GM12878 (cell line): ENCODE results near the gene ARHGDIA. TPM values are rescaled to one million over a fixed set of nuclear protein-coding genes. Genes with fewer than 3 reads are reported as not detected.
A peak's percentile ranks its signal among the peaks of the same experiment; 100 is the strongest.

Source experiments
- CBFB ChIP-seq: IDR thresholded peaks from 2 replicates; pipeline ENCODE4 v1.6.1; 2016; ENCODE audit warnings: antibody characterized with exemption, low read depth
- EP300 ChIP-seq, 2 experiments: fragments of 150-350 bp in 1 of 2; IDR thresholded peaks; 2 replicates each; pipeline ENCODE4 v1.6.1; 2011 to 2012; ENCODE audit warnings: low read depth in 2 of 2, low read length in 2 of 2, borderline replicate concordance in 1 of 2, improper control_type of control experiment in 1 of 2, inconsistent platforms in 1 of 2; ENCODE audit not compliant: control insufficient read depth in 1 of 2
- JUND ChIP-seq: IDR thresholded peaks from 2 replicates; pipeline ENCODE4 v1.6.1; 2012; ENCODE audit warnings: low read depth, mild to moderate bottlenecking, low read length, improper control_type of control experiment, moderate library complexity
- MXI1 ChIP-seq: fragments of 150-350 bp; IDR thresholded peaks from 2 replicates; pipeline ENCODE4 v1.6.1; 2011; ENCODE audit warnings: low read depth, mild to moderate bottlenecking, inconsistent platforms, low read length, improper control_type of control experiment
- NRF1 ChIP-seq: conservative IDR thresholded peaks from 2 replicates; pipeline ENCODE4 v1.6.1; 2011; ENCODE audit warnings: mild to moderate bottlenecking, low read depth, low read length, improper control_type of control experiment
- SIX5 ChIP-seq: IDR thresholded peaks from 2 replicates; pipeline ENCODE4 v1.6.1; 2011; ENCODE audit warnings: mild to moderate bottlenecking, low read depth, low read length, moderate library complexity; ENCODE audit not compliant: severe bottlenecking
- SP1 ChIP-seq: IDR thresholded peaks from one replicate; pipeline ENCODE4 v1.6.1; 2011; ENCODE audit warnings: low read depth, low read length
- SUZ12 ChIP-seq: fragments of 200-600 bp; sonication (generic); IDR thresholded peaks from one replicate; pipeline ENCODE4 v1.6.1; 2018; ENCODE audit warnings: antibody characterized with exemption, mild to moderate bottlenecking; ENCODE audit not compliant: unreplicated experiment
- TBL1XR1 ChIP-seq: IDR thresholded peaks from 2 replicates; pipeline ENCODE4 v1.6.1; 2012; ENCODE audit warnings: low read depth, low read length, improper control_type of control experiment
- TCF7 ChIP-seq: IDR thresholded peaks from 2 replicates; pipeline ENCODE4 v1.6.1; 2014; ENCODE audit warnings: antibody characterized with exemption, borderline replicate concordance
- YY1 ChIP-seq: IDR thresholded peaks from 2 replicates; pipeline ENCODE4 v1.6.1; 2011; ENCODE audit warnings: low read depth, mild to moderate bottlenecking, low read length
- ZNF622 ChIP-seq: fragments of 450-650 bp; IDR thresholded peaks from 2 replicates; pipeline ENCODE4 v1.6.1; 2017; ENCODE audit warnings: mild to moderate bottlenecking, inconsistent platforms
- ZSCAN29 ChIP-seq: fragments of 450-650 bp; IDR thresholded peaks from 2 replicates; pipeline ENCODE4 v1.6.1; 2017; ENCODE audit warnings: mild to moderate bottlenecking, moderate library complexity
- polyA plus RNA-seq, 11 experiments: library from polyadenylated mRNA; depleted of rRNA in 4 of 11; unstranded in 6 of 11; stranded (reverse) in 5 of 11; fragments of >200 nt; fragmentation: Nextera tagmentation in 4 of 11; fragmentation: Illumina TruSeq in 1 of 11; extraction: Ambion mirVana in 4 of 11; extraction: Trizol in 1 of 11; gene quantifications; 1 replicate in 1 of 11; 2 replicates in 10 of 11; pipeline versions ENCODE4 v1.2.1 to v1.2.3, GENCODE V29; 2011 to 2016; ENCODE audit warnings: inconsistent platforms in 2 of 11, missing spikeins in 2 of 11, low read depth in 1 of 11
- total RNA-seq, 4 experiments: library from RNA; depleted of rRNA in 3 of 4; stranded (reverse); fragments of >200 nt in 3 of 4; fragmentation: Illumina TruSeq in 1 of 4; extraction: Trizol in 1 of 4; gene quantifications; 2 replicates each; pipeline versions ENCODE4 v1.2.1 to v1.2.3, GENCODE V29; 2013 to 2021
- TF ChIP-seq, protein P1 (sequence below): fragments of 450-650 bp; conservative IDR thresholded peaks from 2 replicates; pipeline ENCODE4 v1.6.1; 2017; ENCODE audit warnings: mild to moderate bottlenecking, moderate library complexity
- TF ChIP-seq, protein P2 (sequence below): fragments of 450-650 bp; formaldehyde crosslinking; IDR thresholded peaks from 2 replicates; pipeline ENCODE4 v1.5.0; 2022; ENCODE audit warnings: mild to moderate bottlenecking, missing genetic modification characterization
- TF ChIP-seq, protein P3 (sequence below): fragments of 450-650 bp; IDR thresholded peaks from 2 replicates; pipeline ENCODE4 v1.6.1; 2016; ENCODE audit warnings: mild to moderate bottlenecking
- TF ChIP-seq, protein P4 (sequence below): fragments of 450-650 bp; IDR thresholded peaks from 2 replicates; pipeline ENCODE4 v1.6.1; 2017; ENCODE audit warnings: low read depth, mild to moderate bottlenecking, moderate library complexity
- TF ChIP-seq, protein P5 (sequence below): IDR thresholded peaks from 2 replicates; pipeline ENCODE4 v1.6.1; 2012; ENCODE audit warnings: low read depth, low read length, improper control_type of control experiment
- TF ChIP-seq, protein P6 (sequence below): IDR thresholded peaks from 2 replicates; pipeline ENCODE4 v1.6.1; 2012; ENCODE audit warnings: low read depth, low read length, improper control_type of control experiment

ARHGDIA gene
- total and polyA plus RNA-seq, 10 of the 15 experiments (the other 5 are each of a cell fraction or from before 2014, with no cell fraction given): 17.9 to 552 (median 169) TPM

DNA sequence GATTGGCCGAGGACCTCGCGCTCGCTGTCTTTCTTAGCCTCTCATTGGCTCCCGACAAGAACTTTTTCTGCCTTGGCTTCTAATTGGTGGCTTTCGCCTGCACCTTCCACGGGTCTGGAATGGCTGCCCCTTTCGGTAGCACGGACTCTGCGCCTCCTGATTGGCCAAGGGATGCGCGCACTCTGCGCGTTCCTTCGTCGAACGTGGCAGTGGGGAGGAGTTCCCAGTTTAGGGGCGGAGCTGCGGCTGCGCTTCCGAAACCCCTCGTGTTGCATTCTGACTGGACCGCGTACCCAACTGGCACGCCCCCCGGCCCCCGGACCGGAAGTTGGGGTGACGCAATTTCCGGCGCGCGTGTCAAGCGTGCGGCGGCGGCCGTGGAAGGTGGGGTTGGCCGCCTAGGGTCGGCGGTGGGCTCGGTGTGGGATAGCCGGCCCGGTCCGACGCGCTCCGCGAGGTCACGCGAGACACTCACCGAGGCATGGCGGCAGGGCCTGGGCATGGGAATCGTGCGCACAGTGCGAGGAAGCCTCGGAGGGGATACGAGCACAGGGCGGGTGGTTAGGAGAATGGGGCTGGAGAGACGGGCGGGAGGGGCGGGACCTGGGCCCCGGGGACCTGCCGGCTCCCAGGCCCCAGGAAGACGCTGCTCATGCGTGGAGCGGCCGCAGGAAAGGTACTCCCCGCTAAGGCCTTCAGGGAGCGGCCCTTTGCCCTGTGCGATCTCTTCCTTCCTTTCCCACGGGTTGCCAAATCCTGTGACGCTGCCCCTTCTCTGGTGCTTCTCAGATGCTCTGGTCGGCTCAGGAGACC is 10.2 kb downstream of the ARHGDIA start (continued):
- peak; percentile 71 for TF ChIP-seq NRF1
- TF ChIP-seq, protein P1, sequence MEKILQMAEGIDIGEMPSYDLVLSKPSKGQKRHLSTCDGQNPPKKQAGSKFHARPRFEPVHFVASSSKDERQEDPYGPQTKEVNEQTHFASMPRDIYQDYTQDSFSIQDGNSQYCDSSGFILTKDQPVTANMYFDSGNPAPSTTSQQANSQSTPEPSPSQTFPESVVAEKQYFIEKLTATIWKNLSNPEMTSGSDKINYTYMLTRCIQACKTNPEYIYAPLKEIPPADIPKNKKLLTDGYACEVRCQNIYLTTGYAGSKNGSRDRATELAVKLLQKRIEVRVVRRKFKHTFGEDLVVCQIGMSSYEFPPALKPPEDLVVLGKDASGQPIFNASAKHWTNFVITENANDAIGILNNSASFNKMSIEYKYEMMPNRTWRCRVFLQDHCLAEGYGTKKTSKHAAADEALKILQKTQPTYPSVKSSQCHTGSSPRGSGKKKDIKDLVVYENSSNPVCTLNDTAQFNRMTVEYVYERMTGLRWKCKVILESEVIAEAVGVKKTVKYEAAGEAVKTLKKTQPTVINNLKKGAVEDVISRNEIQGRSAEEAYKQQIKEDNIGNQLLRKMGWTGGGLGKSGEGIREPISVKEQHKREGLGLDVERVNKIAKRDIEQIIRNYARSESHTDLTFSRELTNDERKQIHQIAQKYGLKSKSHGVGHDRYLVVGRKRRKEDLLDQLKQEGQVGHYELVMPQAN: no peak; the same call in 1 of the 2 replicates
- TF ChIP-seq SP1: peak; percentile 100
- no peak for TF ChIP-seq ZSCAN29
- TF ChIP-seq, protein P2, sequence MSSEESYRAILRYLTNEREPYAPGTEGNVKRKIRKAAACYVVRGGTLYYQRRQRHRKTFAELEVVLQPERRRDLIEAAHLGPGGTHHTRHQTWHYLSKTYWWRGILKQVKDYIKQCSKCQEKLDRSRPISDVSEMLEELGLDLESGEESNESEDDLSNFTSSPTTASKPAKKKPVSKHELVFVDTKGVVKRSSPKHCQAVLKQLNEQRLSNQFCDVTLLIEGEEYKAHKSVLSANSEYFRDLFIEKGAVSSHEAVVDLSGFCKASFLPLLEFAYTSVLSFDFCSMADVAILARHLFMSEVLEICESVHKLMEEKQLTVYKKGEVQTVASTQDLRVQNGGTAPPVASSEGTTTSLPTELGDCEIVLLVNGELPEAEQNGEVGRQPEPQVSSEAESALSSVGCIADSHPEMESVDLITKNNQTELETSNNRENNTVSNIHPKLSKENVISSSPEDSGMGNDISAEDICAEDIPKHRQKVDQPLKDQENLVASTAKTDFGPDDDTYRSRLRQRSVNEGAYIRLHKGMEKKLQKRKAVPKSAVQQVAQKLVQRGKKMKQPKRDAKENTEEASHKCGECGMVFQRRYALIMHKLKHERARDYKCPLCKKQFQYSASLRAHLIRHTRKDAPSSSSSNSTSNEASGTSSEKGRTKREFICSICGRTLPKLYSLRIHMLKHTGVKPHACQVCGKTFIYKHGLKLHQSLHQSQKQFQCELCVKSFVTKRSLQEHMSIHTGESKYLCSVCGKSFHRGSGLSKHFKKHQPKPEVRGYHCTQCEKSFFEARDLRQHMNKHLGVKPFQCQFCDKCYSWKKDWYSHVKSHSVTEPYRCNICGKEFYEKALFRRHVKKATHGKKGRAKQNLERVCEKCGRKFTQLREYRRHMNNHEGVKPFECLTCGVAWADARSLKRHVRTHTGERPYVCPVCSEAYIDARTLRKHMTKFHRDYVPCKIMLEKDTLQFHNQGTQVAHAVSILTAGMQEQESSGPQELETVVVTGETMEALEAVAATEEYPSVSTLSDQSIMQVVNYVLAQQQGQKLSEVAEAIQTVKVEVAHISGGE (CRISPR knock-in tag): no peak
- no peak for TF ChIP-seq ZNF622
- TF ChIP-seq MXI1: peak; percentile 79
- no peak for TF ChIP-seq CBFB
- TF ChIP-seq TBL1XR1: no peak
- peak; percentile 88 for TF ChIP-seq YY1
- no peak for TF ChIP-seq SUZ12
- no peak for TF ChIP-seq TCF7
- peak; percentile 29 for TF ChIP-seq SIX5
- TF ChIP-seq, protein P3, sequence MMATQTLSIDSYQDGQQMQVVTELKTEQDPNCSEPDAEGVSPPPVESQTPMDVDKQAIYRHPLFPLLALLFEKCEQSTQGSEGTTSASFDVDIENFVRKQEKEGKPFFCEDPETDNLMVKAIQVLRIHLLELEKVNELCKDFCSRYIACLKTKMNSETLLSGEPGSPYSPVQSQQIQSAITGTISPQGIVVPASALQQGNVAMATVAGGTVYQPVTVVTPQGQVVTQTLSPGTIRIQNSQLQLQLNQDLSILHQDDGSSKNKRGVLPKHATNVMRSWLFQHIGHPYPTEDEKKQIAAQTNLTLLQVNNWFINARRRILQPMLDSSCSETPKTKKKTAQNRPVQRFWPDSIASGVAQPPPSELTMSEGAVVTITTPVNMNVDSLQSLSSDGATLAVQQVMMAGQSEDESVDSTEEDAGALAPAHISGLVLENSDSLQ: peak; percentile 79
- TF ChIP-seq, protein P4, sequence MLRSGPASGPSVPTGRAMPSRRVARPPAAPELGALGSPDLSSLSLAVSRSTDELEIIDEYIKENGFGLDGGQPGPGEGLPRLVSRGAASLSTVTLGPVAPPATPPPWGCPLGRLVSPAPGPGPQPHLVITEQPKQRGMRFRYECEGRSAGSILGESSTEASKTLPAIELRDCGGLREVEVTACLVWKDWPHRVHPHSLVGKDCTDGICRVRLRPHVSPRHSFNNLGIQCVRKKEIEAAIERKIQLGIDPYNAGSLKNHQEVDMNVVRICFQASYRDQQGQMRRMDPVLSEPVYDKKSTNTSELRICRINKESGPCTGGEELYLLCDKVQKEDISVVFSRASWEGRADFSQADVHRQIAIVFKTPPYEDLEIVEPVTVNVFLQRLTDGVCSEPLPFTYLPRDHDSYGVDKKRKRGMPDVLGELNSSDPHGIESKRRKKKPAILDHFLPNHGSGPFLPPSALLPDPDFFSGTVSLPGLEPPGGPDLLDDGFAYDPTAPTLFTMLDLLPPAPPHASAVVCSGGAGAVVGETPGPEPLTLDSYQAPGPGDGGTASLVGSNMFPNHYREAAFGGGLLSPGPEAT: peak; percentile 52; the same call in 1 of the 2 replicates
- TF ChIP-seq, protein P5, sequence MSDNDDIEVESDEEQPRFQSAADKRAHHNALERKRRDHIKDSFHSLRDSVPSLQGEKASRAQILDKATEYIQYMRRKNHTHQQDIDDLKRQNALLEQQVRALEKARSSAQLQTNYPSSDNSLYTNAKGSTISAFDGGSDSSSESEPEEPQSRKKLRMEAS: peak; percentile 67
- TF ChIP-seq, protein P6, sequence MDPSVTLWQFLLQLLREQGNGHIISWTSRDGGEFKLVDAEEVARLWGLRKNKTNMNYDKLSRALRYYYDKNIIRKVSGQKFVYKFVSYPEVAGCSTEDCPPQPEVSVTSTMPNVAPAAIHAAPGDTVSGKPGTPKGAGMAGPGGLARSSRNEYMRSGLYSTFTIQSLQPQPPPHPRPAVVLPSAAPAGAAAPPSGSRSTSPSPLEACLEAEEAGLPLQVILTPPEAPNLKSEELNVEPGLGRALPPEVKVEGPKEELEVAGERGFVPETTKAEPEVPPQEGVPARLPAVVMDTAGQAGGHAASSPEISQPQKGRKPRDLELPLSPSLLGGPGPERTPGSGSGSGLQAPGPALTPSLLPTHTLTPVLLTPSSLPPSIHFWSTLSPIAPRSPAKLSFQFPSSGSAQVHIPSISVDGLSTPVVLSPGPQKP: peak; percentile 95
- 0 out of 4 replicates have a peak, but pooled peaks of 1 of the 2 experiments have one; percentile 42 for TF ChIP-seq EP300 (IDR thresholded peaks at IDR 0.05; ENCODE audit: borderline replicate concordance in 1 of 2, control insufficient read depth in 1 of 2, low read depth in 2 of 2, low read length in 2 of 2)
- peak; percentile 81; the same call in 1 of the 2 replicates for TF ChIP-seq JUND
